SU-DHL-6 (cell line): ENCODE results near the gene SOBP.

Experiments used
- CTCF ChIP-seq: fragments of 200-600 bp; sonication (generic); IDR thresholded peaks from one replicate; pipeline ENCODE4 v1.5.1; 2017; ENCODE audit warnings: antibody characterized with exemption, mild to moderate bottlenecking, low read length, moderate library complexity; ENCODE audit not compliant: insufficient read depth, poor library complexity, severe bottlenecking
- EZH2phosphoT487 ChIP-seq: fragments of 200-600 bp; sonication (generic), shearing (Covaris generic); conservative IDR thresholded peaks from 2 replicates; pipeline ENCODE4 v1.6.1; 2018; ENCODE audit warnings: mild to moderate bottlenecking, antibody characterized with exemption, low read length, moderate library complexity, mixed read lengths

- no peak for TF ChIP-seq CTCF
- TF ChIP-seq EZH2phosphoT487, result no peak
Measured at GRCh38 chr6:107617341-107617932, 127.5 kb downstream of the SOBP start.
